ENCODE results near the gene ENTPD1. TPM values are rescaled to one million over a fixed set of nuclear protein-coding genes. Genes with fewer than 3 reads are reported as not detected.

The ENTPD1 gene
- total and polyA plus RNA-seq, 9 of the 15 experiments (the other 6 are each of a cell fraction or from before 2014, with no cell fraction given), result 0.07 to 1.5 (median 0.37) TPM

- no peak for TF ChIP-seq LEF1 (IDR thresholded peaks at IDR 0.05)
- no peak for TF ChIP-seq THAP7 (CRISPR knock-in tag; IDR thresholded peaks at IDR 0.05)
- TF ChIP-seq HMGN3 (IDR thresholded peaks at IDR 0.05; ENCODE audit: borderline replicate concordance, extremely low read depth, insufficient read length, low read depth, low read length), result peak; percentile 25
- TF ChIP-seq RBFOX2 (IDR thresholded peaks at IDR 0.05; ENCODE audit: low read depth, low read length), result peak; percentile 70
- TF ChIP-seq TBL1XR1 (IDR thresholded peaks at IDR 0.05; ENCODE audit: low read length in 2 of 2), result no peak
- TF ChIP-seq NFRKB (IDR thresholded peaks at IDR 0.05; ENCODE audit: low read depth), result no peak
- TF ChIP-seq ZNF717 (CRISPR knock-in tag; IDR thresholded peaks at IDR 0.05), result no peak
- no peak for TF ChIP-seq KLF6 (CRISPR knock-in tag; IDR thresholded peaks at IDR 0.05; ENCODE audit: borderline replicate concordance)
- no peak for TF ChIP-seq ATF1 (CRISPR knock-in tag; IDR thresholded peaks at IDR 0.05)
- peak; percentile 50; the same call in 1 of the 2 replicates for TF ChIP-seq ATF1 (tag; IDR thresholded peaks at IDR 0.05)
- TF ChIP-seq PYGO2 (tag; IDR thresholded peaks at IDR 0.05), result no peak
- no peak for TF ChIP-seq CREB3 (tag; conservative IDR thresholded peaks at IDR 0.05; ENCODE audit: low read depth)
- no peak for TF ChIP-seq SNAPC5 (CRISPR knock-in tag; IDR thresholded peaks at IDR 0.05)
- 0 out of 2 replicates have a peak, but pooled peaks have one; percentile 61 for TF ChIP-seq GATAD2A (IDR thresholded peaks at IDR 0.05)
- TF ChIP-seq SMARCB1 (IDR thresholded peaks at IDR 0.05; ENCODE audit: insufficient read length, low read depth), result no peak
- TF ChIP-seq ZNF695 (CRISPR knock-in tag; IDR thresholded peaks at IDR 0.05), result no peak
- no peak for TF ChIP-seq NR4A1 (CRISPR knock-in tag; IDR thresholded peaks at IDR 0.05)
- no peak for TF ChIP-seq NR4A1 (tag; IDR thresholded peaks at IDR 0.05)
- TF ChIP-seq UBTF (IDR thresholded peaks at IDR 0.05; ENCODE audit: borderline replicate concordance in 1 of 2, low read depth in 2 of 2, low read length in 2 of 2), result peak; percentile 57 to 88; a peak in 3 of 4 replicates
- peak; percentile 95 to 96 for TF ChIP-seq NRF1 (conservative IDR thresholded peaks at IDR 0.05 in 1 of 2, IDR thresholded peaks at IDR 0.05 in 1 of 2)
- no peak for TF ChIP-seq BDP1 (IDR thresholded peaks at IDR 0.05; ENCODE audit: insufficient read depth, insufficient read length)
- no peak for TF ChIP-seq CC2D1A (IDR thresholded peaks at IDR 0.05)
- TF ChIP-seq MIER1 (IDR thresholded peaks at IDR 0.05; ENCODE audit: low read depth), result no peak
- no peak for TF ChIP-seq GTF2E2 (tag; IDR thresholded peaks at IDR 0.05)
- TF ChIP-seq CBFB (CRISPR knock-in tag; IDR thresholded peaks at IDR 0.05), result no peak
- no peak for TF ChIP-seq NR2C2 (CRISPR knock-in tag; IDR thresholded peaks at IDR 0.05)
- no peak for TF ChIP-seq NR2C2 (tag; IDR thresholded peaks at IDR 0.05)
- TF ChIP-seq NCOA6 (IDR thresholded peaks at IDR 0.05), result no peak
Observed at GRCh38 chr10:95907456-95908253, 151.7 kb downstream of the ENTPD1 start, which contains the start of gene CC2D2B (continued).

All from K562 (cell line).